ENCODE measurements around the gene MYO1E.

The MYO1E gene

DNA sequence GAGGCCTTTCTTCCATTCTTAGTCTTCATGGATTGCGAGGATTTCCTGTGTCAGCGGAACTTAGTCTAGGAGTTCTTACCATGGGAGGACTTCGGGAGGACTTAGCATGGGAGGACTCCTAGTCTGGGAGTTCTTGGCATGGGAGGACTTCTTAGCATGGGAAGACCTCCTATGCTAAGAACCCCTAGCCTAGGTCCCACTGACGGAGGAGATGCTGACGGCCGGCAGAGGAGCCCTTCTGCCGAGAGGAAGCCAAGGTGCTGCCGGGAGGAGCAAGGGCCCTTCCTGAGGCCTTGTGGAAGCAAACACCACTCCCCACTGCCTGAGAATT, 201.6 kb downstream of the MYO1E start:
- H3K27me3 ChIP-seq (ENCODE audit: insufficient read depth, low read depth, severe bottlenecking), result no peaks in the 10 kb centered on the region
- no peak for DNase-seq
- TF ChIP-seq, protein P1, sequence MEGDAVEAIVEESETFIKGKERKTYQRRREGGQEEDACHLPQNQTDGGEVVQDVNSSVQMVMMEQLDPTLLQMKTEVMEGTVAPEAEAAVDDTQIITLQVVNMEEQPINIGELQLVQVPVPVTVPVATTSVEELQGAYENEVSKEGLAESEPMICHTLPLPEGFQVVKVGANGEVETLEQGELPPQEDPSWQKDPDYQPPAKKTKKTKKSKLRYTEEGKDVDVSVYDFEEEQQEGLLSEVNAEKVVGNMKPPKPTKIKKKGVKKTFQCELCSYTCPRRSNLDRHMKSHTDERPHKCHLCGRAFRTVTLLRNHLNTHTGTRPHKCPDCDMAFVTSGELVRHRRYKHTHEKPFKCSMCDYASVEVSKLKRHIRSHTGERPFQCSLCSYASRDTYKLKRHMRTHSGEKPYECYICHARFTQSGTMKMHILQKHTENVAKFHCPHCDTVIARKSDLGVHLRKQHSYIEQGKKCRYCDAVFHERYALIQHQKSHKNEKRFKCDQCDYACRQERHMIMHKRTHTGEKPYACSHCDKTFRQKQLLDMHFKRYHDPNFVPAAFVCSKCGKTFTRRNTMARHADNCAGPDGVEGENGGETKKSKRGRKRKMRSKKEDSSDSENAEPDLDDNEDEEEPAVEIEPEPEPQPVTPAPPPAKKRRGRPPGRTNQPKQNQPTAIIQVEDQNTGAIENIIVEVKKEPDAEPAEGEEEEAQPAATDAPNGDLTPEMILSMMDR (IDR thresholded peaks at IDR 0.05; ENCODE audit: low read depth, low read length), result no peak
- H3K4me3 ChIP-seq (ENCODE audit: low read depth, low read length), result no peak overlapping the region
- no peak overlapping the region for H3K27ac ChIP-seq
- no peaks in the 10 kb centered on the region for H3K9me3 ChIP-seq (ENCODE audit: severe bottlenecking)
- no peaks in the 10 kb centered on the region for H3K36me3 ChIP-seq

DNA sequence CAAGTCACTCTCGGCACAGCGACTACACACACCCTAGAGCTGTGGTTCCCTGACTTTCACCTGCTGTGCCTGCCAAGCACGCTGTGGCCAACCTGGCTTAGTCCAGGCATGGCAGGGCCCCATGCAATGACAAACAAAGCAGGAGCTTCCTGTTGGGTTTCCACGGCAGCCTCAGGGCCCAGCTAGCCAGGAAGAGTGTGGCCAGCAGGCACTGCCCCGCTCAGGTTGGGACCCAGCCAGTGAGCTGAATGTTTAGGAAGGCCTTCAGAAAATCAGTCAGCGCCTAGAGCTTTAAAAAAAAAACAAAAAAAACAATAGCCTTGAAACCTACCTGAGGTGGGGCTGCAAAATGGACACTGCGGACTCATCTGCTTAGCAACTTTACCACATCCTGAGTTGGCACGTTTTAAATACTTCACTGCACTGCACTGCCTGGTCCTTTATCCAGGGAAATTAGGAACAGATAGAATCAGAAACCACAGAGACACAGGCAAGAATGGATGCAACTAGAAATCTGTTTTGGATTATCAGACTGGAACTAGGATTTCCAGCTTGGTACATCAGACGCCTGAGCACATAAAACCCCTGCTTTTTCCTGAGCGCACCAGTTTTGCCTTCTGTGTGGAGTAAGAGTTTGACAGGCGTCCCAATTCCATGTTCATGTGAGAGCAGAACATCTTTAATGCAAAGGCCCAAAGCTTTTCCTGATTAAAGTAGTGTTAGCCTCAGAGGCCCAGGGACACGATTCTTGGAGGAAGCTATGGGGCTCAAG, 202.2 kb downstream of the MYO1E start:
- no peaks in the 10 kb centered on the region for H3K9me3 ChIP-seq (ENCODE audit: severe bottlenecking)

DNA sequence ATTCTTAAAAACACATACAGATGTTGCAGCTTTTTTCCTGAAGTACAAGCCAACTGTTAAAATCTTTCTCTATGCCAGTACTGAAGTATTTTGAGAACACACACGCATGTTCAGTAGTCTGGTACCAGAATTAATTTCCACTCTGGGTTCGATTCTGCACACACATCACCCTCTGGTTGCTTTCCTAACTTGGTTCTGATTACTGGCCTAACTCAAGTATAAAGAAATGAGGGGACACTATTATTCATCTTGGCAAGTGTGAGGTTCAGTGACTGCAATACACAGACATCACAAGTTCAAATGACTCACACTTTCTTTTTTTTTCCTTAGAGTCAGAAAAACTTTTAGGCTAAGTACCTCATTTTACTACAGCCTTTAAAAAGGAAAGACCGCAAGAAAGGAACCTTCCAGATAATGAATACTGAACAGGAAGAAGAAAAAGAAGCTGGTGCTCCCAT, 203.4 kb downstream of the MYO1E start:
- Histone ChIP-seq H3K27me3 (ENCODE audit: insufficient read depth, low read depth, severe bottlenecking) (no peaks in the 10 kb centered on the region), H3K9me3 (ENCODE audit: severe bottlenecking) (no peaks in the 10 kb centered on the region), H3K4me3 (ENCODE audit: low read depth, low read length) (no peak overlapping the region), H3K27ac (no peak overlapping the region), H3K36me3 (no peaks in the 10 kb centered on the region)
- TF ChIP-seq, protein P1 (IDR thresholded peaks at IDR 0.05; ENCODE audit: low read depth, low read length), result no peak
- DNase-seq, result no peak

More for the DNA sequence above, 202.2 kb downstream of the MYO1E start:
- no peak for DNase-seq
- TF ChIP-seq, protein P1 (IDR thresholded peaks at IDR 0.05; ENCODE audit: low read depth, low read length), result no peak
- no peaks in the 10 kb centered on the region for H3K27me3 ChIP-seq (ENCODE audit: insufficient read depth, low read depth, severe bottlenecking)
- H3K36me3 ChIP-seq, result no peaks in the 10 kb centered on the region
- H3K4me3 ChIP-seq (ENCODE audit: low read depth, low read length), result no peak overlapping the region
- no peak overlapping the region for H3K27ac ChIP-seq

DNA sequence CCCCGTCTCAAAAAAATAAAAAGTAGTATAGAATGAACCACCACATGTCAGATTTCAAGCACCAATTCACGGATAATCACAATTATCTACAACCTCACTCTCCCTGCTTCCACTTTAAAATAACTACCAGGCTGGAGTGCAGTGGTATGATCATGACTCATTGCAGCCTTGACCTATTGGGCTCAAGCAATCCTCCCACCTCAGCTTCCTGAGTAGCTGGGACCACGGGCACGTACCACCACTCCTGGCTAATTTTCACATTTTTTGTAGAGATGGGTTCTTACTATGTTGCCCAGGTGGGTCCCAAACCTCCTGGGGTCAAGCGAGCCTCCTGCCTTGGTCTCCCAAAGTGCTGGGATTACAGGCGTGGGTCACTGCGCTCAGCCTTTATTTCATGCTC, 204.1 kb downstream of the MYO1E start:
- DNase-seq, result no peak
- no peak overlapping the region for H3K27ac ChIP-seq
- TF ChIP-seq, protein P1 (IDR thresholded peaks at IDR 0.05; ENCODE audit: low read depth, low read length), result no peak
- no peak overlapping the region for H3K4me3 ChIP-seq (ENCODE audit: low read depth, low read length)
- H3K27me3 ChIP-seq (ENCODE audit: insufficient read depth, low read depth, severe bottlenecking), result no peaks in the 10 kb centered on the region
- H3K9me3 ChIP-seq (ENCODE audit: severe bottlenecking), result no peaks in the 10 kb centered on the region
- H3K36me3 ChIP-seq, result no peaks in the 10 kb centered on the region

DNA sequence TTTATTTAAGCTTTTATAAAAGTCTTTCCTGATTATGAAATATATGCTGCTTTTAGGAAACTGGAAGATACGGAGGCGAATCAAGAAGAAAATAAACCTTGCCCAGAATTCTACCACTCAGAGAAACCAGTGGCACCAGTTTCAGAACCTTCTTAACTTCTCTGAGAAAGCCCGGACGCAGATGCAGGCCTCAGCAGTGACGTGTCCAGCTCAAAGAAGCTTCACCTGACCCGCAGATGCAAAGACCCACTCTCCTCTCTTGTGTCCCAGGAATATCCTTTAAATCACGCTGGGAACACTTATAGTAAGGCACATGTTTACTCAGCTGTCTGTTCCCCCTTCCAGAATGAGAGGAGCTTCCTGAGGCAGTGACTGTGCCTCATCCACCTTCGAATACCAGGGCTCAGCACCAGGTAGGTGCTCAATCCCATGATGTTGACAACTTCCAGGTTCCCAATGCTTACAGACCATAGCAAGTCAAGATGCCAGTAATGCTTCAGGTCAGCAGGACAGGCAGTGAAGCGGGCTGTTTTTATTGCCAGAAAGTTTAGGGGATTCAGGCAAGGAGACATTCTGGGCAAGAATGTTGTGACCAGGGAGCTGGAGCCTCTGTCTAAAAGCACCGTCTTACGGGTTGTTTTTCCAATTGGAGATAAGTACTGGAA, 205.9 kb downstream of the MYO1E start:
- Histone ChIP-seq H3K4me3 (ENCODE audit: low read depth, low read length) (no peak overlapping the region), H3K36me3 (no peaks in the 10 kb centered on the region), H3K9me3 (ENCODE audit: severe bottlenecking) (no peaks in the 10 kb centered on the region), H3K27ac (no peak overlapping the region), H3K27me3 (ENCODE audit: insufficient read depth, low read depth, severe bottlenecking) (no peaks in the 10 kb centered on the region)
- TF ChIP-seq, protein P1 (IDR thresholded peaks at IDR 0.05; ENCODE audit: low read depth, low read length), result no peak
- no peak for DNase-seq
